Heart left ventricle (tissue), 16 donors: Measurements from ENCODE around the gene FAM89B. TPM values are rescaled to one million over a fixed set of nuclear protein-coding genes. Genes with fewer than 3 reads are reported as not detected.

Experiments used
- ATAC-seq, 4 donors: fragments of 200-7000 bp; cut with Tn5 transposase; one replicate each; pipeline ENCODE4 v1.9.1; 2020 to 2022; ENCODE audit warnings: moderate library complexity in 4 of 4, mild to moderate bottlenecking in 3 of 4, moderate number of reproducible peaks in 1 of 4
- DNase-seq, 5 donors: peaks; one replicate each; pipeline ENCODE4 v3.0.0-alpha.2; 2020
- H3K27ac ChIP-seq, 12 donors: fragments of 200-600 bp; sonication (generic) in 4 of 12; one replicate each; pipeline versions ENCODE4 v1.5.0 to v1.8.0; 2016 to 2022; ENCODE audit warnings: mild to moderate bottlenecking in 2 of 12
- H3K27me3 ChIP-seq, 9 donors: fragments of 200-600 bp; sonication (generic) in 2 of 9; one replicate each; pipeline versions ENCODE4 v1.5.1 to v1.8.0; 2016 to 2022; ENCODE audit warnings: mild to moderate bottlenecking in 3 of 9
- H3K36me3 ChIP-seq, 9 donors: fragments of 200-600 bp; sonication (generic) in 2 of 9; one replicate each; pipeline versions ENCODE4 v1.5.0 to v1.8.0; 2018 to 2022; ENCODE audit warnings: mild to moderate bottlenecking in 2 of 9
- H3K4me1 ChIP-seq, 12 donors: fragments of 200-600 bp; sonication (generic) in 4 of 12; one replicate each; pipeline versions ENCODE4 v1.5.0 to v1.8.0; 2016 to 2022; ENCODE audit warnings: mild to moderate bottlenecking in 3 of 12
- H3K4me3 ChIP-seq, 12 donors: fragments of 200-600 bp; sonication (generic) in 4 of 12; one replicate each; pipeline versions ENCODE4 v1.5.0 to v1.8.0; 2017 to 2022; ENCODE audit warnings: mild to moderate bottlenecking in 9 of 12, moderate library complexity in 4 of 12
- H3K9me3 ChIP-seq, 12 donors: fragments of 200-600 bp; sonication (generic) in 4 of 12; one replicate each; pipeline versions ENCODE4 v1.5.0 to v1.8.0; 2016 to 2022; ENCODE audit warnings: mild to moderate bottlenecking in 1 of 12
- CTCF ChIP-seq, 12 donors: fragments of 200-600 bp; sonication (generic) in 4 of 12; IDR thresholded peaks; one replicate each; pipeline versions ENCODE4 v1.5.0 to v1.8.0; 2018 to 2022; ENCODE audit warnings: antibody characterized with exemption in 12 of 12, mild to moderate bottlenecking in 5 of 12
- POLR2A ChIP-seq, 2 donors: fragments of 450-650 bp; IDR thresholded peaks; one replicate each; pipeline ENCODE4 v1.6.1; 2017; ENCODE audit warnings: antibody characterized with exemption in 2 of 2, mild to moderate bottlenecking in 2 of 2, moderate library complexity in 2 of 2
- WGBS, 4 donors: extraction: QIAGEN DNeasy Blood & Tissue Kit in 2 of 4; methylation state at CpG; one replicate each; pipeline versions ENCODE4 v1.1.5 to v1.1.7; 2013 to 2018; 5-methylcytosine and 5-hydroxymethylcytosine counted together
- intact Hi-C, 10 donors: fragments of 100-400 bp; cut with DNase I; formaldehyde crosslinking; loops; one replicate each; pipeline versions ENCODE4 v1.11.1 to v1.14.2; 2022
- polyA plus RNA-seq, 2 donors: library from polyadenylated mRNA; stranded (reverse); fragments of 200-250 nt; gene quantifications; one replicate each; pipeline ENCODE4 v1.2.3, GENCODE V29; 2013
- total RNA-seq, 9 donors: library from RNA; depleted of rRNA in 2 of 9; stranded (reverse); fragments of >200 nt in 2 of 9; fragmentation: NEBNext Ultra II Directional in 3 of 9; extraction: Animal tissue kit (Norgen Biotek cat#: 25700) in 3 of 9; gene quantifications; one replicate each; pipeline versions ENCODE4 v1.1.0 to v1.2.4, GENCODE V29; 2016 to 2023
- donor health status: ischemic (EF 13 %, LVEDD 7.1; RV severe dilation, severe dysfunction).
- donor health status: healthy with polysubstance abuse.
- donor health status: DM: no; HTN: yes; CAD: no.
- donor health status: DM: no; HTN: no; CAD: no.
- donor health status: ischemic (EF 25% LVEDD 6.9; RV normal size, moderate dysfunction).
- donor health status: ischemic (EF 25% LVEDD 5.7; RV mildly dilated, moderate dysfunction).
- donor health status: healthy.
- donor health status: DM: yes; HTN: yes; CAD: no.
- donor health status: ischemic (EF 35%, LVEDD 5.7; RV mildly dilated, moderate dysfunction).
- donor health status: nonischemic (EF 11% LVEDD 7.7; RV severe dilation, severe dysfunction).
- donor health status: DM: yes; HTN: yes; CAD: no.
- donor health status: PGD.
- donor health status: ischemic (EF 29% LVEDD 5.4; RV normal size, mild dysfunction).
- donor health status: nonischemic (EF 23%, LVEDD 6.1; RV moderate dilation, normal function).

The FAM89B gene
- total and polyA plus RNA-seq, 11 donors, result 25.8 to 87.9 (median 44.2) TPM

- WGBS, 4 donors, result 1 to 3% (median 2%) methylated on average over 17 to 76 of the region's 82 CpGs
- peak; percentile 29 to 75 for TF ChIP-seq POLR2A (IDR thresholded peaks at IDR 0.05)
- TF ChIP-seq CTCF (IDR thresholded peaks at IDR 0.05), result peak in 1 of 12 donors; percentile 4
- Histone ChIP-seq H3K27me3 (no peaks in the 10 kb centered on the region), H3K4me3 (peak within 1 kb of the TSS; percentile 82 to 100 (median 99)), H3K4me1 (peaks cover 0 to 36% (median 20%) of the 10 kb centered on the region in 12 donors), H3K36me3 (peaks cover 0 to 39% (median 32%) of the 10 kb centered on the region in 9 donors), H3K27ac (peak within 1 kb of the TSS; percentile 69 to 97 (median 93)), H3K9me3 (no peaks in the 10 kb centered on the region)
- DNase-seq (peak; percentile 83 to 93 (median 87)), ATAC-seq (peak; percentile 65 to 94 (median 90))
- intact Hi-C loops, result loop anchor here in 2 of 10 donors (5.0 kb wide), 2 partner anchors 148 to 413 kb away; partner anchors contain the start of gene TM7SF2 (in 1 of the 2)
Measured at GRCh38 chr11:65524741-65525545, 47.4 kb upstream of the FAM89B start, which contains the start of gene SCYL1. Gene SCYL1, plus strand, starts transcription at chr11:65525083. Its CDS starts 71 bp downstream, at chr11:65525154.

GRCh38 chr11:65525546-65526480 is 46.5 kb upstream of the FAM89B start:
- DNase-seq (no peak), ATAC-seq (no peak)
- no peaks in the 10 kb centered on the region for H3K9me3 ChIP-seq
- peaks cover 0 to 48% (median 41%) of the 10 kb centered on the region in 9 donors for H3K36me3 ChIP-seq
- TF ChIP-seq CTCF (IDR thresholded peaks at IDR 0.05) (no peak), POLR2A (IDR thresholded peaks at IDR 0.05) (no peak)
- no peaks in the 10 kb centered on the region for H3K27me3 ChIP-seq
- peak overlapping the region; percentile 82 to 100 (median 99) for H3K4me3 ChIP-seq
- peaks cover 0 to 36% (median 20%) of the 10 kb centered on the region in 12 donors for H3K4me1 ChIP-seq
- WGBS, 4 donors, result 43 to 48% (median 46%) methylated on average over 29 to 31 of the region's 31 CpGs
- intact Hi-C loops, result loop anchor here in 1 of 10 donors (5.0 kb wide), 1 partner anchor 414 kb away; the partner anchor contains the start of gene TM7SF2
- peak overlapping the region; percentile 69 to 97 (median 93) for H3K27ac ChIP-seq

DNA sequence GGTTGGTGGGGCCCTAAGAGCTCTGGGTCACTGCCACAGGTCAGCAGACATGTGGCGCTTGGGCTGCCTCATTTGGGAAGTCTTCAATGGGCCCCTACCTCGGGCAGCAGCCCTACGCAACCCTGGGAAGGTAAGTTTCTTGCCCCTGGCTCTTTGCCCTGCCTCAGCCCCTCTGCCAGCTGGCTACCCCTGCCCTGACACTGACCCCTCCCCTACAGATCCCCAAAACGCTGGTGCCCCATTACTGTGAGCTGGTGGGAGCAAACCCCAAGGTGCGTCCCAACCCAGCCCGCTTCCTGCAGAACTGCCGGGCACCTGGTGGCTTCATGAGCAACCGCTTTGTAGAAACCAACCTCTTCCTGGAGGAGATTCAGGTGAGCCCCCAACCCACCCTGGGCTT is 45.6 kb upstream of the FAM89B start:
- intact Hi-C loops, result loop anchor here in 1 of 10 donors (5.0 kb wide), 1 partner anchor 414 kb away; the partner anchor contains the start of gene TM7SF2
- DNase-seq, result no peak
- Histone ChIP-seq H3K36me3 (peaks cover 0 to 57% (median 50%) of the 10 kb centered on the region in 9 donors), H3K4me1 (peaks cover 0 to 36% (median 20%) of the 10 kb centered on the region in 12 donors), H3K4me3 (peak overlapping the region in 1 of 12 donors; percentile 100), H3K9me3 (no peaks in the 10 kb centered on the region), H3K27ac (no peak overlapping the region), H3K27me3 (no peaks in the 10 kb centered on the region)
- TF ChIP-seq CTCF (IDR thresholded peaks at IDR 0.05) (no peak), POLR2A (IDR thresholded peaks at IDR 0.05) (no peak)
- ATAC-seq, result no peak
- WGBS, 4 donors, result 90 to 99% (median 95%) methylated on average over 8 of the region's 8 CpGs
